GM12872 (cell line): ENCODE results near the gene DDIAS.

Experiments
- CTCF ChIP-seq: IDR thresholded peaks from 3 replicates; pipeline ENCODE4 v1.5.1; 2011; ENCODE audit warnings: low read depth, mild to moderate bottlenecking, low read length, moderate library complexity; ENCODE audit not compliant: insufficient read depth

Gene DDIAS

DNA sequence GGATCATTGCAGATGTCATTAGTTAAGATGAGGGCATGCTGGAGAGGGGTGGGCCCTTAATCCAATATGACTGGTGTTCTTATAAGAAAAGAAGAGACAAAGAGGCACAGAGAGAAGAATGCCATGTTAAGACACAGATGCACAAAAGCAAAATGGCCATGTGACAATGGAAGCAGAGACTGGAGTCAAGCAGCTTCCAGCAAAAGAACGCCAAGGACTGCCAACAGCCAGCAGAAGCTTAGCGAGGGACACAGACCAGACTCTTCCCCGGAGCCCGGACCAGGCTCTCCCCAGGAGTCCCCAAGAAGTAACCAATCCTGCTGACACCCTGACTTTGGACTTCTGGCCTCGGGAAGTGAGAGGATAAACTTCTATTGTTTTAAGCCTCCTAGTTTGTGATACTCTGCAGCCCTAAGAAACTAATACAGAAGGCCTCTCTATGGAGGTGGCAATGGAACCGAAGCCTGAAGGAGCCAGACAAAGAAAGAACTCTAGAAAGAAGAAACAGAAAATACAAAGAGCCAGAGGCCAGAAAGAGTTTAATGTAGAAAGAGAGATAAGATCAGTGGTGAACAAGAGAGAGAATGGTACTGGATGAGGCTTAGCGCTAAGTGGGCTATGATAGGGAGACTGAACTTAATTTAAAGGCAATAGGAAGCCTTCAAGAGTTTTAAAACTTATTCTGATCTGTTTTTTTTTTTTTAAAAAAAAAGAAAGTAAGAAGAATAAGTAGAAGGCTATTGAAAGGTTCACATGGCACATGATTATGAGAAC is 29.0 kb upstream of the DDIAS start:
- TF ChIP-seq CTCF: no peak

DNA sequence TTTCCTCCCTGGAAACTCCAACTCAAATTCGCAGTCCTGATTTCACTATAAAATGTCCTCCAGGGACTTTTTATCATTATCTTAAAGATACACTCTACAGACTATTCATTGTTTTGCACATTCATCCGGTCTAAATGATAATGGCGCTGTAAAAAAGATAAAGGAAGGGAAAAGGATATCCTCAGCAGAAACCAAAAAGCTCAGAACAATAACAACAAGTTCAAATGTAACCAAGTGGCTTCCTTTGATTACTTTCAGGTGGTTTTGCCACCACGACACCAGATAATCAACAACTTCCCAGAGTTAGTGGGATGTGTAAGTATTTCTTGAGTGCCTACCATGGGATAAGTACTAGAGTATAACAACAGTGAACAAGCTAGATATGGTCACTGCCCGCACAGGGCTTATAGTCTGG is 27.6 kb upstream of the DDIAS start:
- TF ChIP-seq CTCF: no peak

DNA sequence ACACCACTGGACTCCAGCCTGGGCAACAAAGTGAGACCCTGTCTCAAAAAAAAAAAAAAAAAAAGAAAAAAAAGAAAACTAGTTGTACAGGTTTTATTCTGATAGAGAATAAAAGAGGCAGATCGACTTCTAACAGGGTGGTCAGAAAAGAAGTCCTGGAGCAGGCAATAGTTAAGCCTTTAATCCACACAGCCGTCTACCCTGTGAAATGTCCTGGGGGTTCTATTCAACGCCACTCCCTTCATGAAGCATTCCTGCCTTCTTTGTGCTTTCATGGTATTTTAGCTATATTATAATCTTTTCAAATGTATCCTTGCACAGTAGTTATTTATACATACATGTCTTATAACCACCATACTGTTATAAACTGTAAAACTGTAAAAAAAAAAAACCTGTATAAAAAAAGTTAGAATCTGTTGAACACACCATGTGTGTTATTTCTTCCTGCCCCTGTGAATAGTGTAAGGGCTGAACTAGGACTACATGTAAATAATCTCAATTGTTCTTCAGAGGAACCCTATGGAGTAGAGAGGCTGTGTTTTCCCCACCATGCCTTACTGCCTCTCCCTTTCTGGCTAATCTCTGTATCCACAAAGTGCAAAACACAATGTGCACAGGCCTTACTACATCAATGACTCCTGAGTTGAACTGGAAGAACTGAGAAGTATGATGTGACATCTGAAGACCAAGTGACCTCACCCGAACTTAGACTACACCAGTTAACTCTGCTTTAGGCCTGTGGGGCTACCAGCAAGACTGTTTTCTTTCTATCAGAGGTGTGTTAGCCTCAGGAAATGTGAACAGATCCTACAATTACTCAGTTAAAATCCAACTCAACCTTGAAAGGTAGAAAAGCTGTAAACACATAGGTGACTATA is 26.7 kb upstream of the DDIAS start:
- TF ChIP-seq CTCF: no peak

DNA sequence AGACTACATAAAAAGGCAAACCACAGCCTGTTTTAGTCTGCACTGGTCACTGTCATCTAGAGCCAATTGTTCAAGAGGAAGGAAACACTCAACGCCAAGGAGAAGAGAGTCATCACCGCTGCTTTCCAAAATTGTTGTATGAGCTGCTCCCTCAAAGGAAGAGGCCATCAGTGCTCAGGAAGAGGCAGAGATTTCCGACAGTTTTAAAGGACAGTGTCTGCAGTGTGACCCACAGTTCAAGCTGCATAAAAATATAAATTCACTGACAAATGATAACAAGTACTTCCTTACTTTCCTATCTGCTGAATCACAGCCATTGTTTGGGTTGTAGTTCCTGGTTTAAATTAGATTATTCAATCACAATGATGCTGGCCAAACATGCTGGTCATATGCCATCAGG is 17.7 kb upstream of the DDIAS start:
- TF ChIP-seq CTCF: no peak

GRCh38 chr11:82889133-82890001 is 12.2 kb upstream of the DDIAS start:
- TF ChIP-seq CTCF: no peak

DNA sequence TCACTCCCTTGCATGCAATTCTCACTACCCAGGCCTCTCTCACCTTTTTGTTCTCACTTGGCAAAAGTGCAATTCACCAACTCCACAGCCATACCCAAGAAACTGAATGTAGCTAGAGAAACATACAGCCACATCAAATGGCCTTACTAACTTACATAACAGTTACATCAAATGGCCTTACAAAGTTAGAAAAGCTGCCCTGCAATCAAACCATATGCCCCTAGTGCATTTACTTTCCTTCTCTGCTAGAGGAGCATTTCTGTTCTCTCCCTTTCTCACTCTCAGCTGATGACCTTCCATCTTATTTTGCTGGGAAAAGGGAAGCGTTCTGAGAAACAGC is 11.6 kb upstream of the DDIAS start:
- no peak for TF ChIP-seq CTCF

GRCh38 chr11:82890936-82891335 is 10.6 kb upstream of the DDIAS start:
- TF ChIP-seq CTCF: no peak
